Measurements from ENCODE around the gene MGA.

The MGA gene

DNA sequence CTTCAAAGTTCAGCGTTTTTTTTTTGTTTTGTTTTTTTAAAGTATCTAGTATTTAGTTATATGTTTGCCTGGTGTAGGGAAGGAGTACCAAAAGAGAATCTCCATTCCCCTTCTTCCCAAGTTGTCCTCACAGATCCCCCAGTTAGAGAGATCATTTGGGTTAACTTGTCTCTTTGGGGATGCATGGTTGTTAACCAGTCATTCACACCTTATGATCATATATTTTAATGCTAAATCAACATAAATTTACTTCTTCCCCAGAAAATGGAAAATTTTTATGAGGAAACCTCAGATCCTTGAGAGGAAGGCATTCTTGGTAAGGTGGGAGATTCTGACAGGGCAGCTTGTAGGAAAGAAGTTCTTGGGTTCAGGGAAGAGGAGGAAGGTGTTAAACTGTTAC is 1.5 kb upstream of the MGA start:
- DNase-seq (ENCODE audit: low spot score) = no peak

DNA sequence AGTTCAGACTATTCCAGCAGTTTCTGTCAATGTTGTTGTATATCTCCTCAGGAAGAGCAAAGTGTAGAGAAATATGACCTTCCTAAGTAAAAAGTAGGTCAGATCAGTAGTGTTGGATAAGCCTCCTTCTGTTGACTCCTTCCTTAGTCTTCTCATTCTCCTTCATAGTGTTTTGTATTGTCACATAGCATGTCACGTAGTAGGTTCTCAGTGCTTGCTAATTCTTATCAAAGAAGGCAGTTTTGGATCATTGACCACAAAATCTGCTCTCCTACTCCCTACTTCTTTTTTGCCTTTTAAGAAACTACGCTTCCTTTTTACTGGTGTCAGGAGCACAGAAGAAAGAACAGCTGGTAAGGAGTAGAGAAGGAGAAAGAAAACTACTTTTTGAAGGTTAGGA is 1.0 kb upstream of the MGA start:
- no peak for DNase-seq (ENCODE audit: low spot score)

DNA sequence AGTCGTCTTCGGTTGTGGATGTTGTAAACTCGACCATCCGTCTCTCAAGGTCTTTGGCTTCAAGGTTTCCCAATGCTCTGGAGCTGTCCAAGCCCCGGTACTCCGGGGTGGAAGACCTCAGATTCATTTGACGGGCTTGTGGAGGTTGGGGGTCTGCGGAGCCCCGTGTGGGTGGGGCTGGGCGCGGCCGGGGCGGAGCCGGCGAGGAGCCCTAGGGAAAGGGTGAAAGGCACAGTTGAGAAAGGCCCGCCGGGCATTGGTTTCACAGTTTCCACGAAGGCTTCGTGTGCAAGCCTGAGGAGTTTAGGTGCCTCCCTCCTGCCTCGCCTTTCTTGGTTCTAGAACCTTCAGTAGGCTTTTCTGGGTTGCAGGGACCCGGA is 360 bp upstream of the MGA start:
- DNase-seq (ENCODE audit: low spot score) = no peak

DNA sequence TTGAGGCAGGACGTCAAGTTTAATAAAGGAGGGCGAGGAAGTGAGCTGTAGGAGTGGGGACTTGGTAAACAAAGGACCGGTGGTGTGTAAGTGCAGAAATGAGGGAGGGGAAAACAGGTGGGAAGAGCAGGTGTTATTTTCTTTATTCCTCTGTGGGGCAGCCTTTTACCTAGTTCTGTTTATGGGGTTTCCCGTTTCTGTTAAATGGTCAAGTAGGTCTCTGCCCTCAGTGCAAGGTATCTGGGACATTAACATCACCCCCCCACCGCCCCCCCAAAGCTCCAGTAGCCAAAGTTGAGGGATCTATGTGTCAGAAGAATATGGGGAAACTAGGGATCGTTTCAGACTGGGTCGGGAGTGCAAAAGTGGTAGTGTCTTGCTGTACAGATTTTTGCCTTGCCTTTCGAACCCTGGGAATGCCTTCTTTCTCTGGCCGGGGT is 893 bp downstream of the MGA start:
- DNase-seq (ENCODE audit: low spot score) = no peak

DNA sequence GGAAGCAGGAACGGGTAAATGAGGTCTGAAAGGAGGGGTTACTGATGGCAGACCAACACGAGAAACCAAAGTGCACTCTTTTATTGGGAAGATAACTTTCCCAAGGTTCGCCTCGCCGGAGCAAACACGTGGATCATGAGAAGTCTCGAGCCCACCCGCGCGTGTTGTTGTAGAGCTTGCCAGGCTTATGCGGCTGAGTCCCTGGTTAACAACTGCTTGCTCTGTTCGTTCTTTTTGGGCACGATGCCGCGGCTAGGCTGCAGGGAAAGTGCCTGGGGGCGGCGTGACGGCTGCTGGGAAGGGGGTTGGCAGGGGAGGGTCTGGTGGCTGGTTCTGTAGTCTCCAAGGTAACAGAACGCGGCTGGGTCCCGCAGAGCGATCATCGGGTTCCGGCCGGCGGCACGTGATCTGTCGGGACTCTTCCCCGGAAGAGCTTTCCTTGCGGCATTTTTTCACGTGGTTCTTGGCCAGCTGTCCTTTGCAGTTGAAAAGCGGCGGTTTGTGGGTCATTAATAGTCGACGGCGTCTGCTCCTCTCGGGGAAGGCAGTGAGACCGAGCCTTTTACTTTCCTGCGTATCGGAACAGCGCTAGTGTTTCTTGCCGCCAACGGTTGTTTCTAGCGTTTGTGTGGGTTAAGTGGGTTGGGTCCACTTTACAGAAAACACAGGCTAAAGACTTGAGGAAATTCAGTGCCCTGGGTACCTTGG is 1.5 kb downstream of the MGA start:
- DNase-seq (ENCODE audit: low spot score) = peak; percentile 77

DNA sequence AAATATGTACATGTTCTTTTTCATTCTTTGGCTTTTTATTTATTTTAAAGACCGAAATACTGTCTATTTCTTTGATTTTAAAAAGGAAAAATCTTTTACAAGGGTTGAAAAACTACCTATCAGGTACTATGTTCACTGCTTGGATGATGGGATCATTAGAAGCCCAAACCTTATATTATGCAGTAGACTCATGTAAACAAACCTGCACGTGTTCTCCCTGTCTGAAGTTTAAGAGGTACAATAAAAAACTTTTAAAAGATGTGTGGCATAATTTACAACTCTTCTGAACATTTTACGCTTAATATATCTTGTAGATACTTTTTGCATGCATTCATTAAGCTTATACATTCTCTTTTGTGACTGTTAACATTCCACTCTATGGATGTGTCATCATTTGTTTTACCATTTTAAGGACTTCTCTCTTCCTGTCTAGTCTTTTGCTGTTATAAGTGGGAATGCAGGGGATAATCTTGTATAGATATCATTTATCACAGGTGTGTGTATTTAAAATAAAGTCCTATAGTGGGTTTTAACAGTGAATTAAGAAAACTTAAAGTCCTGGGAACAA is 6.2 kb downstream of the MGA start:
- peak; percentile 34 for DNase-seq (ENCODE audit: low spot score)

DNA sequence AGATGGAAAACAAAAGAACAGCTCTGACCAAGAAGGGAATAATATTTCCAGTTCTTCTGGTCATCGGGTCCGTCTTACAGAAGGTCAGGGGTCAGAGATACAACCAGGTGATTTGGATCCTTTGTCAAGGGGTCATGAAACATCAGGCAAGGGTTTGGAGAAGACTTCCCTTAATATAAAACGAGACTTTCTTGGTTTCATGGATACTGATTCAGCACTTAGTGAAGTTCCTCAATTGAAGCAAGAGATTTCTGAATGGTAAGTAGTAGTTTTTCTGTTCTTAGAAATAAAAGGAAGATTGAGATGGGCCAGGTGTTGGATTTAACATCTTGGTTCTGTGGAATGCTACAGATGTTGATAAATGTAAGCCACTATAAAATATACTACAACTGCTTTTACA is 9.5 kb downstream of the MGA start:
- DNase-seq (ENCODE audit: low spot score) = no peak

DNA sequence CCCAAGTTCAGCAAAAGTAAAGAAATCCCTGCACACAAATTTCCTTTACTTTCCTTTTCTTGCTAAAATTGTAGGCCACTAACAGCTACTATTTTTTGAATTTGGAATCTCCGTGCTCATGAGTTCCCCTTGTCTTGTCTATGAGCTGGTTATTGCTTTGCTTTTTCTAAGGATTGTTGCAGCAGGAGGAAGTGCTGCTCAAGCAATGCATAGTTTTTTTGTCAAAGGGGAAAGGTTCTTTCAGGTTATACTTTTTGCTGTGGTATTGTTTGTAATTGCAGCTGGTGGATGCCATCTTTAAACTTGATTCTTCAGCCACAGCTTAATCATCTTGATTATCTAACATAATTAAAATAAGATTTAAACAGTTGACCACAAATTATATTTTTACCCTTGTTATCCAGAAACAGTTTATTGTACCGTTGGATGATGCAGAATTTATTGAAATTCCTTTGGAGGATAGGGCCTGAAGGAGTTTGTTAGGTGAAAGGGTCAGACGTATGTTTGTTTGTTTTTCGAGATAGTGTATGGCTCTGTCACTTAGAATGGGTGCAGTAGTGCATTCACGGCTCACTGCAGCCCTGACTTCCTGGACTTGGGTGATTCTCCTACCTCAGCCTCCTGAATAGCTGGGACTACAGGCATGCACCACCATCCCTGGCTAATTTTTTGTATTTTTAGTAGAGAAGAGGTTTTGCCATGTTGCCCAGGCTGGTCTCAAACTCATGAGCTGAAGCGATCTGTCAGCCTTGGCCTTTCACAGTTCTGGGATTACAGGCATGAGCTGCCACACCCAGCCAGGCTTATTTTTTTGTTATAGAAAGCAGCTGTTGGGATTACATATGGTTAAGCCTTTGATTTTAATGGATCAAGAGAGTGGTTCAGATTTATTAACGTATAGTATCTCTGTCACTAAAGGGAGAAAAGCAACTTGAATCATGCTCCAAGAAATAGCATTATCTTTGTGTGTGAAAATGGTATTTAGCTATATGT is 11.7 kb downstream of the MGA start:
- DNase-seq (ENCODE audit: low spot score) = no peak

DNA sequence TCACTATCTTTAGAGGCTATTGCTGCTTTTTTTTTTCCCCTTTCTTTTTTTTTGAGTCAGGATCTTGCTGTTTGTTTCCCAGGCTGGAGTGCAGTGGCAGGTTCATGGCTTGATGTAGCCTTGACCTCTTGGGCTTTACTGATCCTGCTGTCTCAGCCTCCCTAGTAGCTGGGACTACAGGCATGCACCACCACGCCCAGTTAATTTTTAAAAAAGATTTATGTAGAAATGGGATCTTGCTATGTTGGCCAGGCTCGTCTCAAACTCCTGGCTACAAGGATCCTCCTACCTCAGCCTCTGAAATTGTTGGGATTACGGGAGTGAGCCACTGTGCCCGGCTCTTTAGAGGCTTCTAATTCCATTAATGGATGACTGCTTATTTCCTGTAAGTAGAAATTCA is 15.1 kb downstream of the MGA start:
- no peak for DNase-seq (ENCODE audit: low spot score)

DNA sequence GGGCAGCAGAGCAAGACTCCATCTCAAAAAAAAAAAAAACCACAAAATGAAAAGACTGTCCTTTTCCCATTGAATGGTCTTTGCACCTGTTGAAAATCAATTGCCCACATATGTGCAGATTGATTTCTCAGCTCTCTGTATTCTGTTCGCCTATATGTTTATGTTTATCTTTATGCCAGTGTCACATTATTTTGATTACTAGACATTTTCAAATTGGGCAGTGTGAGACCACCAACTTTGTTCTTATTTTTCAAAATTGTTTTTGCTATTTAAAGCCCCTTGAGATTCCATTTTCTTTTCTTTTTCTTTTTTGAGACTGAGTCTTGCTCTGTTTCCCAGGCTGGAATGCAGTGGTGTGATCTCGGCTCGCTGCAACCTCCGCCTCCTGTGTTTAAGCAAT is 18.5 kb downstream of the MGA start:
- no peak for DNase-seq (ENCODE audit: low spot score)

DNA sequence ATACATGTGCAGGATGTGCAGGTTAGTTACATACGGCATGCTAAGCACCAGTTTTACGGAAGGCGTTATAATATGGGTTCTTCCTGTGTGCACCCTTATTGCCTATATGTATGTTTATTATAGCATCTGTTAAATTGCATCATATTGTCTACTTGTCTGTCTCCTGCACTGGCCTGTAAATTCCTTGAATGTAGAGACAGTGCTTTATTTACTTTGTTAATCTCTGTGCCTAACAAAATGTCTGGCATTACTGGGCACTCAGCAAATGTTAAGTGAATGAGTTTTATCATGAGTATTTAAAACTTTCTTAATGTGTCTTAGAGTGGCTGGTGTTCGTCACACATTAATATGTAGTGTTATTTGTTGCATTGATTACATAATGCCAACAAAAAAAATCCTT is 23.8 kb downstream of the MGA start:
- no peak for DNase-seq (ENCODE audit: low spot score)

DNA sequence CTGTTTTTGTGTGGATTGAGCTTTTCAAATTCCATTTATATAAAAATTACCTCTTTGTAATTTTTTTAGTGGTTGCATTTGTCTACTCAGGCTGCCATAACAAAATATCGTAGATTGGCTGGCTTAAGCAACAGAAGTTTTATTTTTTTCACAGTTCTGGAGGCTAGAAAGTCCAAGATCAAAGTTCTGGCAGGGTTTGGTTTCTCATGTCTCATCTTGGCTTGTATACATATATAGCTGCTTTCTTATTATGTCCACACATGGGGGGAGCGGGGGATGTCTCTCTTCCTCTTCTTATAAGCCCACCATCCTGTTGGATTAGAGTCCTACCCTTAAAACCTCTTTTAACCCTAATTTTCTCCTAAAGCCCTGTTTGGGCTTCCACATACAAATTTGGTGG is 28.5 kb downstream of the MGA start:
- DNase-seq (ENCODE audit: low spot score) = no peak

DNA sequence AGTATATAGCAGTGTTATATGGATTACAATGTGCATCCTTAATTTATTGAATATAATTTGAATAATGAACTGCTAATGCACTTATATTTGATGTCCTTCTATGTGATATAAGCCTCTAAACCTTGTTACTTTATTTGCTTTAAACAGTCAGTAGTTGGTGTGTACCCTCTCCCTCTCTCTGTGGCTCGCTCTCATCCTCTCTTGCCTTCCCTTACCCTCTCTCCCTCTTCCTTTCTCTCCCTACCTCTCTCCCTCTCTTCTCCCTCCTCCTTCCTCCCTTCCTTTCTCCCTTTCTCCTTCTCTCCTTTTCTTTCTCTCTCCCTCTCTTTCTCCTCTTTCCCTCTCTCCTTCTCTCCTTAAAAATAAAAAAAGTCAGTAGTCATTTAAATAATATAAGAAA is 28.9 kb downstream of the MGA start:
- DNase-seq (ENCODE audit: low spot score) = no peak

DNA sequence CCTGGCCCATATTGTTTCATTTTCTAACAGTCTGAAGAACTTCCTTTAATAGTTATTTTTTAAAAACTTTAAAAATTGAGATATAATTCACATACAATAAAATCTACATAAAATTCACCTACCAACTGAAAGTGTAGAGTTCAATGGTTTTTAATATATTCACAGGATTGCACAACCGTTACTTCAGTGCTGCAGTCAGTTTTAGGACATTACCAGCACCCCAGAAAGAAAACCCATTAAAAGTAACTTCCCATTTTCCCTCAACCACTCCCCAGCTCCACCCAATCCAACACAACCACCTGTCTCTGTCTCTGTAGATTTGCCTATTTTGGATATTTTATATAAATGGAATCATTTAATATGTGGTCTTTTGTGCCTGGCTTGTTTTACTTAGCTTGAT is 29.6 kb downstream of the MGA start:
- DNase-seq (ENCODE audit: low spot score) = no peak

DNA sequence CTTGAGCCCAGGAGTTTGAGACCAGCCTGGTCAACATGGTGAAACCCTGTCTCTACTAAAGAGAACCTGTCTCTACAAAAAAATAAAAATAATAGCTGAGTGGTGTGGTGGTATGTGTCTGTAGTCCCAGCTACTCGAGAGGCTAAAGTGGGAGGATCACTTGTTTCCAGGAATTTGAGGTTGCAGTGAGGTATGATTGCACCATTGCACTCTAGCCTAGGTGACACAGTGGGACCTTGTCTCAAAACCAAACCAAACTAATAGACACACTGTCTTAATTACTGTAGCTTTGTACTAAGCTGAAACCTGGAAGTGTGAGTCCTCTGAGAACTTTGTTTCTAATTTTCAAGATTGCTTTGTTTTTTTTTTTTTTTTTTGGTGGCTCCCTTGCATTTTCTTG is 30.4 kb downstream of the MGA start:
- DNase-seq (ENCODE audit: low spot score) = no peak

DNA sequence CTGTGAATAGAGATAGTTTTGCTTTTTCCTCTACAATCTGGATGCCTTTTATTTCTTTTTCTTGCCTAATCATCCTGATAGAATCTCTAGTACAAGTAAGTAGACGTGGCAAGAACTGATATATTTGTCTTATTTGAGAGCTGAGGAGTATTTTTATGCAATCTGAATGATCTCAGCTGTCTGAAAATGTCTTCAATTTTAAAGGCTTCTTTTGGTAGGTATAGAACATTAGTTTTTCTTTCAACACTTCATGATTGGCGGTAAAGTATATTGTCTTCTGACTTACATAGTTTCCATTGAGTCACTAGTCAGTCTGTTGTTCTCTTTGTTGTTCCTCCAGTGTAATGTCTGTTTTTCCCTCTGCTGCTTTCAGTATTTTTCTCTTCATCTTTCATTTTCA is 31.3 kb downstream of the MGA start:
- DNase-seq (ENCODE audit: low spot score) = no peak

DNA sequence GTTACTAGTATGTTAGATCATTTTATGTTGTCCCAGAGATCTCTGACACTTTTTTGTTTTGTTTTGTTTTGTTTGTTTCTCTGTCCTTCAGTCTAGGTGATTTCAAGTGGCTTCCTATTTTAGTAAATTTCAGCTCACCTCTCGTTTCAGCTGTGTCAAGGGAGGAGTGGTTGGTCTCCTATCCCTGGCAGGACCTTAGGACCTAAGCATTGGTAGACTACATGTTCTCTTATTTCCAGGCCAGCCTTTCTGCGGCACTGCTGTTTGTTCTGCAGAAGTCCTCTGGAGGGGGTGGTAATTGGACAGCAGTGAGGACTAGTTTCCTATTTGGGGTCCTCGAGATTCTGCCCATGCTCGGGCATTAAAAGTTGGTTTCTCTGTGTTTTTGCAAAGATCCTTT is 31.8 kb downstream of the MGA start:
- no peak for DNase-seq (ENCODE audit: low spot score)

DNA sequence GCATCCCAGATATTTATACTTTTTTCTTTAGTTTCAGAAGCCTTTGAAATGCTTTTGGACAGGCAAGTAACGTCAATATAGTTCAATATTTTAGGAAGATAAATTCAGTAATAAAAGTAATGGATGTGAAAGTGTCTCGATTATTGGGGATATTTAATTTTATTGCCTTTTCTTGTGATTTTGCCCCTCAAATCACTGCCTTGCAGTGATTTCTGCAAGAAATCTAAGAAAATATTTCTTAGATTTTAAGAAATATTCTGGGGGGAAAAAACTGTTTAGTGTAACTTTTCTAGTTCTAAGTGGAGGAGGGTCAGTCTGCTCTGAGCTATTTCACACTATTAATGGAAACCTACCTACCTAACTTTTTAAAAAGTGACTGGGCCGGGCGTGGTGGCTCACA is 33.6 kb downstream of the MGA start:
- no peak for DNase-seq (ENCODE audit: low spot score)

DNA sequence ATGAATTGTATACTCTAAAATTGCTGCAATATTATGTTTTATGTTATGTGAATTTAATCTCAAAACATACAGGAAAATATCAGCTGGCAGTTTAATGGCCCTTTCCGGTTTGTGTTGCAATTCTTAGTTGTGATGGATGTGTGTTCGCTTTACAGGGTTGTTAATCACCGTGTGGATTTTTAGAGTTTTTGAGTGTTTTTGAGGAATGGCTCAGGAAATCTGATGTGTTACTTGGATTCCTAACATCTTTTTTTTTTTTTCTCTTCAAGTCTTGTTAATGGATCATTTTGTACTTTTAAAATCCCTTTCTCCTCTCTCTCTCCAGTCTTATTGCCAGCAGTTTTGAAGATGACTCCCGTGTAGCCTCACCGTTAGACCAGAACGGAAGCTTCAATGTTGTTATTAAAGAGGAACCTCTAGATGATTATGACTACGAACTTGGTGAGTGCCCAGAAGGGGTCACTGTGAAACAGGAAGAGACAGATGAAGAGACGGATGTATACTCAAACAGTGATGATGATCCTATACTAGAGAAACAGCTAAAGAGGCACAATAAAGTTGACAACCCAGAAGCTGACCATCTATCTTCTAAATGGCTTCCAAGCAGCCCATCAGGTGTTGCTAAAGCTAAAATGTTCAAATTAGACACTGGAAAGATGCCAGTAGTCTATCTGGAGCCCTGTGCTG is 35.7 kb downstream of the MGA start:
- DNase-seq (ENCODE audit: low spot score) = peak; percentile 7

DNA sequence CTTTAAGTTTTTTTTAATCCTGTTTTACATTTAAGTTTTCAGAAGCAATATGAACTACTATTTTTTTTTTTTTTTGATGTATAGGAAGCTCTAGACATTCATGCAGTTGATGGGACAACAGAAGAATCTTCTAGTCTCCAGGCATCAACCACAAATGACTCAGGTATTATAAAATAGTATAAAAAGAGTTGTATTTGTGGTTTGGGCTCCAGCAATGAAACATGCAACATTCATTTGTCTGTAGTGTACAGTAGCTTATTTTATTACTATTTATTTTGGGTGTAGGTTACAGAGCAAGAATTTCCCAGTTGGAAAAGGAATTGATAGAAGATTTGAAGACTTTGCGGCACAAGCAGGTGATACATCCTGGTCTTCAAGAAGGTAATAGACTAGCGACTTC is 38.6 kb downstream of the MGA start:
- peak; percentile 35 for DNase-seq (ENCODE audit: low spot score)

DNA sequence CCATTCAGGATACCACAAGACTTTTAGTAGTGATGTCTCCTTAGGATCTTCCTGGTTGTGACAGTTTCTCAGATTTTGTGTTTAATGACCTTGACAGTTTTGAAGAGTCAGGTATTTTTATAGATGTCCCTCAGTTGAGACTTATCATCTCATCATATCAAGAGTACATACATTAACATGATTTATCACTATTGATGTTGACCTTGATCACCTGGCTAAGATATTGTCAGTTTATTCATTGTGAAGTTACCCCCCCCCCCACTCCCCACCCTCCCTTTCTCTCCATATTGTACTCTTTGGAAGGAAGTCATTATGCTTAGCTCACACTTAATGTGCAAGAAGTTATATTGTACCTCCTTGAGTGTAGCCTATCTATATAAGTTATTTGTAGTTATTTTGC is 42.9 kb downstream of the MGA start:
- no peak for DNase-seq (ENCODE audit: low spot score)

DNA sequence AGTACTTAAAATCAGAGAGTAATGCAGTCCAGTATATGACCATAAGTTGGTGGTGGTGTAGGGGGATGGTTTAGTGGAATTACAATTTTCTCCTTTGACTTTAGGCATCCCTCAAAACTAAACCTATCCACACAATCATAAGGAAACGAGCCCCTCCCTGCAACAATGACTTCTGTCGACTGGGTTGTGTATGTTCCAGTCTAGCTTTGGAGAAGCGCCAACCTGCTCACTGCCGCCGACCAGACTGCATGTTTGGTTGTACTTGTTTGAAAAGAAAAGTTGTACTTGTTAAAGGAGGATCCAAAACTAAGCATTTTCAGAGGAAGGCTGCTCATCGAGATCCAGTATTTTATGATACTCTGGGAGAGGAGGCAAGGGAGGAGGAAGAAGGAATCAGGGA is 52.8 kb downstream of the MGA start:
- no peak for DNase-seq (ENCODE audit: low spot score)

DNA sequence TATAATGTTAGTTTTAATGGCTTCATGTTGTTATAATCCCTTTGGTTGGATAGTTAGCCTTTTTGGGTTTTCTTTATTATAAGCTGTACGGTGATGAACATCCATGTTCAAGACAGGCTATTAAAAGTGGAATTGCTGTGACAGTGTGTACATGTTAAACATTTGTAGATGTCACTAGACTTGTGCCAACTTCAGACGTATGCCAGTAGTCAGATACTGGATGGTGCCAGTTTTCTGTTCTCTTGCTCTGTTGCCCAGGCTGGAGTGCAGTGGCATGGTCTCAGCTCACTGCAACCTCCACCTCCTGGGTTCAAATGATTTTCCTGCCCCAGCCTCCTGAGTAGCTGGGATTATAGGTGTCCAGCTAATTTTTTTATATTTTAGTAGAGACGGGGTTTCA is 54.1 kb downstream of the MGA start:
- no peak for DNase-seq (ENCODE audit: low spot score)
